GM12891 (cell line): ENCODE measurements around the gene TPCN2.

Experiments used
- POLR2A ChIP-seq: IDR thresholded peaks from 2 replicates; pipeline ENCODE4 v1.6.1; 2011; ENCODE audit warnings: low read depth, low read length, control low read depth
- POLR2AphosphoS5 ChIP-seq: IDR thresholded peaks from 2 replicates; pipeline ENCODE4 v1.6.1; 2011; ENCODE audit warnings: low read depth, low read length, control low read depth
- TAF1 ChIP-seq: IDR thresholded peaks from 2 replicates; pipeline ENCODE4 v1.6.1; 2011; ENCODE audit warnings: low read depth, low read length, control low read depth

GRCh38 chr11:69018924-69019323 is 29.8 kb upstream of the TPCN2 start:
- TF ChIP-seq TAF1 (no peak), POLR2A (no peak), POLR2AphosphoS5 (no peak)
